ENCODE data around the gene RCAN3.
A peak's percentile ranks its signal among the peaks of the same experiment; 100 is the strongest.
"Not testable (repeated sequence)": the region's sequence is repeated elsewhere in the genome, so short reads cannot be mapped to it uniquely, and the experiment has no call there.

RCAN3 gene

DNA sequence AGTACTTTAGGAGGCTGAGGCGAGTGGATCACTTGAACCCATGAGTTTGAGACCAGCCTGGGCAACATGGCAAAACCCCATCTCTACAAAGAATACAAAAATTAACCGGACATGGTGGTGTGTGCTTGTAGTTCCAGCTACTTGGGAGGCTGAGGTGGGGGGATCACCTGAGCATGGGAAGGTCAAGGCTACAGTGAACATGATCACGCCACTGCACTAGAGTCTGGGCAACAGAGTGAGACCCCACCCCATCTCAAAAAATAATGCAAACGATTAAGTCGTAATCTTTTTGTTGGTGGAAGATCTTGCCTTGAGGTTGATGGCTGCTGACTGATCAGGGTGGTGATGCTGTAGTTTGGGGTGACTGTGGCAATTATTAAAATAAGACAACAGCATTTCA is 6.3 kb downstream of the RCAN3 start:
- H3K4me3 ChIP-seq (replicated peaks in 1 of 2; ENCODE audit: low read depth in 2 of 2, low read length in 2 of 2), result no peak overlapping the region
- DNase-seq (ENCODE audit: low read depth in 2 of 2), result no peak
- no peak for TF ChIP-seq CTCF (IDR thresholded peaks at IDR 0.05; ENCODE audit: low read depth, low read length)

DNA sequence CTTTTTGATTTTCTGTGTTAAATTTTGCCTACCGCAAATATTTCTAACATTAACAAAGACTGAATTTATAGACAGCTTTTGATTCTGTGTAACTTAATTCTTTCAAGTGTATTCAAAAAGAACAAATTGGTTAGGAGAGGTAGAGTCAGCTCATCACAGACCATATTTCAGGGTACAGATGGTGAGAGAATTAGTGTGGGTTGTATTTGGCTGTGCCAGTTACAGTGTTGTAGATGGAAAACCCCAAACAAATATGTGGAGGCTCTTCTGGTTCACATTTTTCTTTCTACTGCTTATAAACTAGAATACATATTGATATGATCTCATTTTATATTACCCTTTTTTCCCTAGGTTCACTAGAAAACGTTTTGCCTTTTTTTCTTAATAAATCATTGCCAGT is 11.1 kb downstream of the RCAN3 start:
- H3K4me3 ChIP-seq (replicated peaks in 1 of 2; ENCODE audit: low read depth in 2 of 2, low read length in 2 of 2), result no peak overlapping the region
- no peak for TF ChIP-seq CTCF (IDR thresholded peaks at IDR 0.05; ENCODE audit: low read depth, low read length)

DNA sequence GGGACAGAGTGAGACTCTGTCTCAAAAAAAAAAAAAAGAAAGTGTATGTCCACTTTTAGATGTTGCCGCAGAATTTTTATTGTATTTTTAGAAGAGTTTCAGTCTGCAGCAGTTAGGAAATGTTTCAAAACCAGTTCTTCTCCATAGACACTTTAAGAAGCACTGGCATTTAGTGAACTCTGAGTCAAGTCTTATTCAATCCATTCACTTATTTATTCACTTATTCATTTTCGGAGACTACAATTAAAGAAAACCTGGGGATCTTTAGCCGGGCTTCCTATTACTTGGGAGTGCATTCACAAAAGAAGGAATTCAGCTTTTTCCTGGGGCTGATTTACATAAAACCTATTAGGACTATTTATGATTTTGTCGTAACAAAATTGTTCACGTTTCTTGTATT is 12.3 kb downstream of the RCAN3 start:
- DNase-seq (ENCODE audit: low read depth in 2 of 2), result no peak

More for the DNA sequence above, 11.1 kb downstream of the RCAN3 start:
- no peak for DNase-seq (ENCODE audit: low read depth in 2 of 2)

DNA sequence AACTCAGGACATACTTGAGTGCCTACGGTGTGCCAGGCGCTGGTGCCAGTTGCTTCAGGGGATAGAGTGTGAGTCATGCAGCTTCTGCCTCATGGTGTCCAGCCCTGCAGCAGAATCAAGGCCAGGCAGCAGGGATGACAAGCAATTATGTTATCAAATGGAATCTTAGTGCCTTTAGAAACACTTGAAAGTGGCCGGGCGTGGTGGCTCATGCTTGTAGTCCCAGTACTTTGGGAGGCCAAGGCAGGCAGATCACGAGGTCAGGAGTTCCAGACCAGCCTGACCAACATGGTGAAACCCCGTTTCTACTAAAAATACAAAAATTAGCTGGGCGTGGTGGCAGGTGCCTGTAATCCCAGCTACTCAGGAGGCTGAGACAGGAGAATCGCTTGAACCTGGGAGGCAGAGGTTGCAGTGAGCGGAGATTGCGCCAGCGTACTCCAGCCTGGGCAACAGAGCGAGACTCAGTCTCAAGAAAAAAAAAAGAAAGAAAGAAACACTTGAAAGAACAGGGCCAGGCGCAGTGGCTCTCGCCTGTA is 13.1 kb downstream of the RCAN3 start:
- peak; percentile 8 to 18 for DNase-seq (ENCODE audit: low read depth in 2 of 2)
- not testable (repeated sequence) for H3K4me3 ChIP-seq (replicated peaks in 1 of 2; ENCODE audit: low read depth in 2 of 2, low read length in 2 of 2)

More for the DNA sequence above, 12.3 kb downstream of the RCAN3 start:
- no peak for TF ChIP-seq CTCF (IDR thresholded peaks at IDR 0.05; ENCODE audit: low read depth, low read length)
- H3K4me3 ChIP-seq (replicated peaks in 1 of 2; ENCODE audit: low read depth in 2 of 2, low read length in 2 of 2), result no peak overlapping the region

- DNase-seq (ENCODE audit: low read depth in 2 of 2), result no peak
- TF ChIP-seq CTCF (IDR thresholded peaks at IDR 0.05; ENCODE audit: low read depth, low read length), result no peak
- no peak overlapping the region for H3K4me3 ChIP-seq (replicated peaks in 1 of 2; ENCODE audit: low read depth in 2 of 2, low read length in 2 of 2)
Measured at GRCh38 chr1:24516506-24516905, 13.9 kb downstream of the RCAN3 start.

- no peak for TF ChIP-seq CTCF (IDR thresholded peaks at IDR 0.05; ENCODE audit: low read depth, low read length)
- no peak overlapping the region for H3K4me3 ChIP-seq (replicated peaks in 1 of 2; ENCODE audit: low read depth in 2 of 2, low read length in 2 of 2)
- DNase-seq (ENCODE audit: low read depth in 2 of 2), result no peak
Measured at GRCh38 chr1:24517898-24518297, 15.3 kb downstream of the RCAN3 start.

- not testable (repeated sequence) for DNase-seq (ENCODE audit: low read depth in 2 of 2); H3K4me3 ChIP-seq (replicated peaks in 1 of 2; ENCODE audit: low read depth in 2 of 2, low read length in 2 of 2)
Measured at GRCh38 chr1:24520282-24520681, 17.6 kb downstream of the RCAN3 start.

DNA sequence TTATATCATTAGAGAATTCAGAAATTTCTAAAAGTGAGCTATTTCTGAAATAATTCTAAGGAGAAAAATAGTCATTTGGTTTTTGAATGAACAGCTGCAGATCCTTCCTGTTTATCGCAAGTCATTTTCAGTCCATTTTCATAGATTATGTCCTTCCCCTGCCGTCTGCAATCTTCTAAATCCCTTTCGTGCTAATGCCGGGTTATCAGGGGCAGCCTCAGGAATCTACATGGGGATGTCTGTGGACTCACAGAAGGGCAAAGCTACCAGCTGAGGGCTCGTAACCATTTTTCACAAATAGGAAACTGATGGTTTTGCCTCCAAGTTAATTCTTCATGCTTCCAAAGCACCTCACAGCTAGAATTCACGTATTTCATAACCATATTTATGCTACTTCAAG is 23.0 kb downstream of the RCAN3 start:
- DNase-seq (ENCODE audit: low read depth in 2 of 2), result no peak
- no peak for TF ChIP-seq CTCF (IDR thresholded peaks at IDR 0.05; ENCODE audit: low read depth, low read length)
- no peak overlapping the region for H3K4me3 ChIP-seq (replicated peaks in 1 of 2; ENCODE audit: low read depth in 2 of 2, low read length in 2 of 2)

All from cardiac fibroblast (primary cell).